ENCODE measurements around the gene SMAD5.

DNA sequence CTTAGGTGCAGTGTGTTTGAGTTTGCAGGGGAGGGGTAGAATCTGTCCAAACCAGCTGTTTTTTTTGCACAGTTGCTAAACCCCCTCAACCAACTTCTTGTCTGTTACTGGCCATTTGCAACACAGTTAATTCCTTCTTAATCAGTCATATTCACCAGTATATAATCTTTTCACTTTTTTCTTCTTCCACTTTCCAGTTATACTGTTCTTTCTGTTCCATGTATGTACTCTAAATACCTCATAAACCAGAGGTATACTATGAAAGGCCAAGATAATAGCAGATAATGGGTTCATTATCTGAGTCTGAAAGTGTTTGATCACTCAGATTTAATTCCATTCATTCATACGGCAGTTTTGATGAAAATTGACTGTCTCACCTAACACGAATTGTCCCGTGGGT lies 11.1 kb downstream of the SMAD5 start:
- no peak for TF ChIP-seq POLR2A (IDR thresholded peaks at IDR 0.05; ENCODE audit: low read depth, low read length)
- TF ChIP-seq TAF1 (IDR thresholded peaks at IDR 0.05; ENCODE audit: low read depth, low read length), result no peak
- no peak for TF ChIP-seq POLR2AphosphoS5 (IDR thresholded peaks at IDR 0.05; ENCODE audit: low read depth, low read length)
